ENCODE results near the gene CDC42BPB. TPM values are rescaled to one million over a fixed set of nuclear protein-coding genes. Genes with fewer than 3 reads are reported as not detected.

The CDC42BPB gene
- total RNA-seq, 2 experiments from 2014 or later: 0.78 to 0.81 TPM

GRCh38 chr14:103006106-103006505 lies 51.2 kb downstream of the CDC42BPB start:
- Mint-ChIP-seq H3K4me1 (no peaks in the 10 kb centered on the region), H3K9me3 (no peaks in the 10 kb centered on the region), H3K36me3 (ENCODE audit: low read depth) (no peaks in the 10 kb centered on the region), H3K4me3 (no peak overlapping the region), H3K27ac (no peak overlapping the region), H3K27me3 (no peaks in the 10 kb centered on the region)
- no peak for DNase-seq
- CTCF ChIA-PET: no interaction called here
- POLR2A ChIA-PET: no interaction called here

GRCh38 chr14:103003850-103004249 lies 53.5 kb downstream of the CDC42BPB start:
- no peaks in the 10 kb centered on the region for H3K27me3 Mint-ChIP-seq
- no peak overlapping the region for H3K4me3 Mint-ChIP-seq
- CTCF ChIA-PET: no interaction called here
- no peak for DNase-seq
- no peak overlapping the region for H3K27ac Mint-ChIP-seq
- no peaks in the 10 kb centered on the region for H3K36me3 Mint-ChIP-seq (ENCODE audit: low read depth)
- no peaks in the 10 kb centered on the region for H3K4me1 Mint-ChIP-seq
- POLR2A ChIA-PET: no interaction called here
- no peaks in the 10 kb centered on the region for H3K9me3 Mint-ChIP-seq

GRCh38 chr14:103003351-103003615 lies 54.1 kb downstream of the CDC42BPB start:
- ChIA-PET POLR2A (no interaction called here), CTCF (no interaction called here)
- Mint-ChIP-seq H3K4me1 (no peaks in the 10 kb centered on the region), H3K9me3 (no peaks in the 10 kb centered on the region), H3K36me3 (ENCODE audit: low read depth) (no peaks in the 10 kb centered on the region), H3K27ac (no peak overlapping the region), H3K4me3 (no peak overlapping the region), H3K27me3 (no peaks in the 10 kb centered on the region)
- DNase-seq: no peak

GRCh38 chr14:103002578-103003350 lies 54.6 kb downstream of the CDC42BPB start:
- H3K4me3 Mint-ChIP-seq: no peak overlapping the region
- DNase-seq: no peak
- ChIA-PET CTCF (no interaction called here), POLR2A (no interaction called here)
- no peaks in the 10 kb centered on the region for H3K36me3 Mint-ChIP-seq (ENCODE audit: low read depth)
- H3K4me1 Mint-ChIP-seq: no peaks in the 10 kb centered on the region
- no peaks in the 10 kb centered on the region for H3K27me3 Mint-ChIP-seq
- no peaks in the 10 kb centered on the region for H3K9me3 Mint-ChIP-seq
- H3K27ac Mint-ChIP-seq: no peak overlapping the region

- H3K4me3 Mint-ChIP-seq: no peak overlapping the region
- ChIA-PET CTCF (no interaction called here), POLR2A (no interaction called here)
- H3K9me3 Mint-ChIP-seq: no peaks in the 10 kb centered on the region
- no peak for DNase-seq
- no peak overlapping the region for H3K27ac Mint-ChIP-seq
- H3K4me1 Mint-ChIP-seq: no peaks in the 10 kb centered on the region
- H3K27me3 Mint-ChIP-seq: no peaks in the 10 kb centered on the region
- no peaks in the 10 kb centered on the region for H3K36me3 Mint-ChIP-seq (ENCODE audit: low read depth)
Measured at GRCh38 chr14:103001651-103002396, 55.5 kb downstream of the CDC42BPB start.

- ChIA-PET CTCF (no interaction called here), POLR2A (no interaction called here)
Measured at GRCh38 chr14:103001226-103001625, 56.1 kb downstream of the CDC42BPB start.

GRCh38 chr14:103000291-103000921 lies 56.9 kb downstream of the CDC42BPB start:
- Mint-ChIP-seq H3K4me3 (no peak overlapping the region), H3K27ac (no peak overlapping the region), H3K9me3 (no peaks in the 10 kb centered on the region), H3K4me1 (no peaks in the 10 kb centered on the region), H3K27me3 (no peaks in the 10 kb centered on the region), H3K36me3 (ENCODE audit: low read depth) (no peaks in the 10 kb centered on the region)
- CTCF ChIA-PET: interaction anchor here (0.9 kb wide), 1 partner anchor 306 kb away, joined by 3 read pairs; no protein-coding TSS in a partner anchor
- POLR2A ChIA-PET: no interaction called here
- no peak for DNase-seq

More at GRCh38 chr14:103001226-103001625, 56.1 kb downstream of the CDC42BPB start:
- H3K9me3 Mint-ChIP-seq: no peaks in the 10 kb centered on the region
- H3K27ac Mint-ChIP-seq: no peak overlapping the region
- no peaks in the 10 kb centered on the region for H3K36me3 Mint-ChIP-seq (ENCODE audit: low read depth)
- H3K27me3 Mint-ChIP-seq: no peaks in the 10 kb centered on the region
- no peak for DNase-seq
- H3K4me3 Mint-ChIP-seq: no peak overlapping the region
- H3K4me1 Mint-ChIP-seq: no peaks in the 10 kb centered on the region

- Mint-ChIP-seq H3K4me3 (no peak overlapping the region), H3K27ac (no peak overlapping the region), H3K36me3 (ENCODE audit: low read depth) (no peaks in the 10 kb centered on the region), H3K9me3 (no peaks in the 10 kb centered on the region), H3K27me3 (no peaks in the 10 kb centered on the region), H3K4me1 (no peaks in the 10 kb centered on the region)
- ChIA-PET POLR2A (no interaction called here), CTCF (no interaction called here)
- no peak for DNase-seq
Measured at GRCh38 chr14:102999227-102999895, 58.0 kb downstream of the CDC42BPB start.

- H3K27ac Mint-ChIP-seq: no peak overlapping the region
- H3K36me3 Mint-ChIP-seq (ENCODE audit: low read depth): no peaks in the 10 kb centered on the region
- no peak for DNase-seq
- ChIA-PET CTCF (no interaction called here), POLR2A (no interaction called here)
- H3K4me3 Mint-ChIP-seq: no peak overlapping the region
- H3K27me3 Mint-ChIP-seq: no peaks in the 10 kb centered on the region
- H3K4me1 Mint-ChIP-seq: no peaks in the 10 kb centered on the region
- no peaks in the 10 kb centered on the region for H3K9me3 Mint-ChIP-seq
Measured at GRCh38 chr14:102998393-102998792, 59.0 kb downstream of the CDC42BPB start.

- DNase-seq: no peak
- CTCF ChIA-PET: interaction anchor here (0.6 kb wide), 1 partner anchor 427 kb away, joined by 4 read pairs; no protein-coding TSS in a partner anchor
- Mint-ChIP-seq H3K27ac (no peak overlapping the region), H3K4me3 (no peak overlapping the region), H3K36me3 (ENCODE audit: low read depth) (no peaks in the 10 kb centered on the region), H3K9me3 (no peaks in the 10 kb centered on the region), H3K4me1 (no peaks in the 10 kb centered on the region), H3K27me3 (no peaks in the 10 kb centered on the region)
- POLR2A ChIA-PET: no interaction called here
Measured at GRCh38 chr14:102996941-102997340, 60.4 kb downstream of the CDC42BPB start.

GRCh38 chr14:102994689-102995088 lies 62.7 kb downstream of the CDC42BPB start:
- ChIA-PET POLR2A (no interaction called here), CTCF (interaction anchor here (1.0 kb wide), 1 partner anchor 98 kb away, joined by 4 read pairs; no protein-coding TSS in a partner anchor)
- no peak overlapping the region for H3K4me3 Mint-ChIP-seq
- H3K4me1 Mint-ChIP-seq: no peaks in the 10 kb centered on the region
- H3K27me3 Mint-ChIP-seq: peaks cover 2% of the 10 kb centered on the region
- H3K27ac Mint-ChIP-seq: no peak overlapping the region
- H3K9me3 Mint-ChIP-seq: no peaks in the 10 kb centered on the region
- DNase-seq: no peak
- no peaks in the 10 kb centered on the region for H3K36me3 Mint-ChIP-seq (ENCODE audit: low read depth)

- H3K9me3 Mint-ChIP-seq: peaks cover under 1% of the 10 kb centered on the region
- H3K27me3 Mint-ChIP-seq: peaks cover 2% of the 10 kb centered on the region
- CTCF ChIA-PET: no interaction called here
Measured at GRCh38 chr14:102993523-102993922, 63.8 kb downstream of the CDC42BPB start.

GRCh38 chr14:102991376-102991775 lies 66.0 kb downstream of the CDC42BPB start:
- ChIA-PET CTCF (no interaction called here), POLR2A (no interaction called here)
- Mint-ChIP-seq H3K27ac (no peak overlapping the region), H3K27me3 (peaks cover 4% of the 10 kb centered on the region), H3K9me3 (peaks cover 19% of the 10 kb centered on the region), H3K4me1 (no peaks in the 10 kb centered on the region), H3K4me3 (no peak overlapping the region), H3K36me3 (ENCODE audit: low read depth) (peaks cover 15% of the 10 kb centered on the region)
- DNase-seq: no peak

More at GRCh38 chr14:102993523-102993922, 63.8 kb downstream of the CDC42BPB start:
- Mint-ChIP-seq H3K27ac (no peak overlapping the region), H3K4me1 (no peaks in the 10 kb centered on the region), H3K4me3 (no peak overlapping the region), H3K36me3 (ENCODE audit: low read depth) (peaks cover under 1% of the 10 kb centered on the region)
- POLR2A ChIA-PET: no interaction called here
- DNase-seq: no peak
